Kidney tubule cell (primary cell): ENCODE results near the gene IGSF3.

Experiments used
- DNase-seq: peaks from one replicate; pipeline ENCODE4 v3.0.0-alpha.2; 2018; ENCODE audit warnings: low spot score

Gene IGSF3

DNA sequence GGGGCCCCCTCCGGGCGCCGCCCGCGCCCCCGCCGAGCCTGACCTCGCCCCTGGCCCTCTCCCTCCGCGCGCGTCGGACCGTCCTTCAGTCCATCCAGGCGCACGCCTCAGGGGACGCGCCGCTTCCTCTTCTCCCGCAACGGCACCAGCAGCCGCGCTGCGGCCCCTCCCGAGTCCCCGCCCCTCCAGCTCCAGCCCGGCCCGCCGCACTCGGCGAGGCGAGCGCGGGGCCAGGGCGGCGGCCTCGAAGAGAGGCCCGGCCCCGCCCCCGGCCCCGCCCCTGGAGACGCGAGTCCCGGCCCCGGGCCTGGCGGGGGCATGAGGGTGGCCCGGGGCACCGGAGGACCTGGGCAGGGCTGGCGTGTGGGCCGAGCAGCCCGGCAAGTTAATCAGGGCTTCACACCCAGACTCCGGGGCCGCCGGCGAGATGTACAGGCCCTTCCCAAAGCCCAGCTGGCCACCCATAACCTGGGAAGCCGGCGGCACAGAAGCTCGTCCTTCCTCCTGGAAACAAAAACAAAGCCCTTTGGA lies at the start of gene IGSF3:
TSS of gene IGSF3 (minus strand) at position 159 of the 531 bp plus-strand sequence. CDS start 1,407 bp downstream, outside the sequence.
- peak; percentile 79 for DNase-seq

GRCh38 chr1:116717318-116717717 lies 49.8 kb upstream of the IGSF3 start:
- DNase-seq = no peak

GRCh38 chr1:116716391-116716790 lies 48.9 kb upstream of the IGSF3 start:
- no peak for DNase-seq

GRCh38 chr1:116713474-116713873 lies 45.9 kb upstream of the IGSF3 start:
- no peak for DNase-seq

DNA sequence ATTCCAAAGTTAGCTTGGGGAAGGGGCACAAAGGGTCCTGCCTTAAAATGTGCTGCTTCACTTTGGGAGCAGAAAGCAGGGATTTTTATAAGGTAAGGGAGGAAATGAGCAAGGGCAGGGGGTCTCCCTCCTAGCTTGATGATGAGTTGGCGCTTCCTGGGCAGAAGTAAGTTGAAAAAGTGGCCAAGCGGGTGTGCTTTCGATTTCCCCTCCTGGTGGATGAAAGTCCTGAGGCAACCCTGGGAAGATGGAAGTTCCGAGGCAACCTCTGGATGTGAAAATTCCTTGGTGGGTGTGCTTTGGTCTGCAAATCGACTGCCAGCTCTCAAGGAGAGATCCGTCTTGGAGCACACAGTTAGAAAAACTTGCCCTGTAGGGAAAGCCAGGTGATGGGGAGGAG lies 45.0 kb upstream of the IGSF3 start:
- DNase-seq = no peak

GRCh38 chr1:116711263-116711840 lies 43.8 kb upstream of the IGSF3 start:
- peak; percentile 61 for DNase-seq

GRCh38 chr1:116710420-116711262 lies 43.1 kb upstream of the IGSF3 start:
- DNase-seq = peak; percentile 13

DNA sequence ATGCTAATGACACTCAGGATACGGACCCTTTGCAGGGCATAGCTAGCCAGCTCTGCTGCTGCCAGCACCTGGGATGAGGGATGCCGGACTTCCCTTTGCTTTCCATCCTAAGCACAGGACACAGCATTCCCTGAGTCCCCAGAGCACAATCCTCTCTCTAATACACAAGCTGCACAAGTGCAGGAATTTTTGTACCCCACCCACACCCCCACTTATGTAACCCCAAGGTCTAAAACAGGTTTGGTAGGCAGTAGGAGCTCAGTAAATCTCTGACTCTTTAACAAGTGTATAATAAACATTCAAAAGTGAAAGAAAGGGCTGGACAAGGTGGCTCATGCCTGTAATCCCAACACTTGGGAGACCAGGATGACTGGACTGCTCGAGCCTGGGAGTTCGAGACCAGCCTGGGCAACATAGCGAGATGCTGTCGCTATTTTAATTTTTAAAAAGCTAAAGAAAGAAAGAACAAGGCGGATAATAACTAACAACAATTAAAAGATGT lies 42.2 kb upstream of the IGSF3 start:
- DNase-seq = no peak

DNA sequence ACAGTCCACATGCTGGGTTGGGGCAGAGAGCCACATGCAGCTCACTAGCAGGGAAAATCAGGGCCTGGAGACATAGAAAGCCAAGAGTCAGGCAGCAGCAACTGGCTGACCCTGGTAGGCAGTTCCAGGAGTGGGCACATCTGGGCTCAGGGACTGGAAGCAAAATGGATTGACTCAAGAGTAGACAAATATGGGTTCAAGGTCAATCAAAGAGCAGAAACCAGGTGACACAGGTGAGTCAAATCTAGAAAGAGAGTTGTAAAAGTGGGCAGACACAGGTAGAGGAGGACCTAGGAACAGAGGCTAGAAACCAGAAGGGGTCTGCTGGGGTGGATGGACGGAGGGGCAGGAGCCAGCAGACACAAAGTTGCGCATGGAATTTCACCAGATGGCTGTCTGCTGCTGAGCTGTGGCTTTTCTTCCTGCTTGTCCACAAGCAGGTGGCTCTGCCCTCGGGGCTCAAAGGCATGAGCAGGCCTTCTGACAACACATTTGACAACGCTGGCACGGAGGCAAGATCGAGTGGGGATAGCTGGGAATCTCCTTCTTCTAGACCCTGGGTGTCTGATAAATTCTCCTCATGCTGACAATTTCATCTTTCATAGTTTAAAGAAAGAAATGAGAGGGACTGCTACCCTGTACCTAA lies 40.8 kb upstream of the IGSF3 start:
- no peak for DNase-seq

GRCh38 chr1:116706841-116707240 lies 39.3 kb upstream of the IGSF3 start:
- no peak for DNase-seq

DNA sequence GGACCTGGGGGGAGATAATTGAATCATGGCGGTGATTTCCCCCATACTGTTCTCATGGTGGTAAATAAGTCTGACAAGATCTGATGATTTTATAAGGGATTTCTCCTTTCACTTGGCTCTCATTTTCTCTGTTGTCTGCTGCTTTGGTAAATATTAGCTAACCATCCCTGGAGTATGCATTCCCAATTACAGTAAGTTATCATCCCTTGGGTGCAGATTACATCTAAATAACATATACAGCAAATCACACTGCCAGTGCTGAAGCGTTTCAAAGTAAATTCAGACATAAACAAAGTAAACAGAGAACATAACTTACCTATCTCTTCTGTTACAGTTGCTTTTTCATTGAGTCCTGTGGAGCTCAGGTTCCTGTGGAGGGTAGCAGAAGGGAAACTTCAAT lies 38.6 kb upstream of the IGSF3 start:
- no peak for DNase-seq

DNA sequence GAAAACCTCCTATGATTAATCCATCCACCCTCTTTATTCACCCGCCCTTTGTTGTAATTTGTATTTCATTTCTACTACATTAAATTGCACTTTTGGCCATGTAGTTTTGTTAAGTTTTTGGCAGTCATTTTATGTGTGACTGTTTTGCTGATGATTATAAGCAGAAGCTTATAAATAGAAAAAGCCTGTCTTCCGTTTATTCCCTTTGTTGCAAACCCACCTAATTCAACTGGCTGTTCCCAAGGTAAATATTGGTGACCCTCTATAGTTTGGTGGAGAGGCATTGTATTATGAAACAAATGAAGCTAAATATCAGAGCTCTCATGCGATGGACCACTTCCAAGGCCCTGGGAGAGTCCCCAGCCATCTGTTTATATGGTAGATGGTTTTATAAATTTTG lies 36.7 kb upstream of the IGSF3 start:
- no peak for DNase-seq

- DNase-seq = no peak
Observed at GRCh38 chr1:116699605-116700004, 32.1 kb upstream of the IGSF3 start.

DNA sequence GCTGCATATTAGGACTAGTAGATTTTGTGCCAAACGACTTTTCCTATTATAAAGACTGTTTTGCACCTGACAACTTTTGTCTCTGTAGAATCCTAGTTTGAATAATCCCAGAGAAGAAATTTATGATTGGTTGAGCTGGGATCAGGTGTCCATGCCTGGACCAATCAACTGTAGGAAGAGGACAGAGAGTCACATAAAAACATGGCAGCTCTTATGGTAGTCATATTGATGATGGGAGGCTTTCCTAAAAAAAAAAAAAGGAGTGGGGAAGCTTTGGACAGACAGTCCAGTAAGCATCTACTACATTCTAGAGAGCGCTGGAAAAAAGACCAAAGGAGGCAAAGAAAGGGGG lies 30.7 kb upstream of the IGSF3 start:
- DNase-seq = no peak

DNA sequence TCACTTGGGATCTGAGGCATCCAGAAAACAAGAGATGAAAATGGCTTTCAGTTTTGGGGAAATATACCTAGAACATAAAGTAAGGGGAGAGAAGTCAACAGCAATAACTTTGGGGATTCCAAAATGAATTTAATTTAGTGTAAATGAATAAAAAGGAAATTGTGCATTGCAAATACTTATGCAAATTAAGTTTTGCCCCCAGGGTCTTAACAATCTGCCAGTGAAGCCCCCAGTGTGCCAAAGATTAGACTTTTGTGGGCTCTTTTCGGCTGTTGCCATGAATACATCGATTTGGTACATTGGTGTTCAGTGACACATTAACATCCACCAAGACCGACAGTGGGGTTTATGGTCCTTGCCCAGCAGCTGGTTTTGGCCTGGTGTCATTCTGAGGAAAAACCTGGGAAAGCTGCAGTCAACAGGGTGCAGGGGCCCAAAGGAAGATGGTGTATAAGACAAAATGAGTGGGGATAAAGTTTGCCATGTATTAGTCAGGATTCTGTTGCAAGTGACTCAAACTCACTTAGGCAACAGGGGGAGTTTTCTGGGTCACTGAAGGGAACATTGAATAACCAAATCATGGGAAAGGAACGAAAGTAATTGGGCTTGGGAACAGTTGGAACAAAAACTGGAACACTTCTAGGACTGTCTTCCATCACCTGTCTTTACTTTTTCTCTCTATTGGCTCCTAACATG lies 30.2 kb upstream of the IGSF3 start:
- DNase-seq = peak; percentile 47

DNA sequence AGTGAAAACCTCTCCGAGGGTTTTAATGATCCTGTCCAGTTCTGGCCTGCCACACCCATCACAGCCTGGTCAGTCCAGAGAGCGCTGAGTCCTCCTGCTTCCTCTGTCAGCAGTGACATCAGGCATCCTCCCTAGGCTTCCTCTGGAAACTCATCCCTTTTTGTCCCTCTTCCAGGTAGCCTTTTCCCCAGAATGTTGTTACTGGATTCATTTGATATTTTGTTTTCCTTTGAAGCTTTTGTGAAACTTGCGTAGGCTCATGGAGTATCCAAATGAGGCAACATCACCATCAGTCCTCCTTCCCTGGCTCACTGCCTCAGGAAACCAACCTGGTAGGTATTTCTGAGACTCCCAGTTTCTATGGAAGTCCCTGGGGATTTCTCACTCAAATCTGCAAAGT lies 27.0 kb upstream of the IGSF3 start:
- no peak for DNase-seq

- peak; percentile 52 for DNase-seq
Observed at GRCh38 chr1:116693759-116694480, 26.4 kb upstream of the IGSF3 start.

DNA sequence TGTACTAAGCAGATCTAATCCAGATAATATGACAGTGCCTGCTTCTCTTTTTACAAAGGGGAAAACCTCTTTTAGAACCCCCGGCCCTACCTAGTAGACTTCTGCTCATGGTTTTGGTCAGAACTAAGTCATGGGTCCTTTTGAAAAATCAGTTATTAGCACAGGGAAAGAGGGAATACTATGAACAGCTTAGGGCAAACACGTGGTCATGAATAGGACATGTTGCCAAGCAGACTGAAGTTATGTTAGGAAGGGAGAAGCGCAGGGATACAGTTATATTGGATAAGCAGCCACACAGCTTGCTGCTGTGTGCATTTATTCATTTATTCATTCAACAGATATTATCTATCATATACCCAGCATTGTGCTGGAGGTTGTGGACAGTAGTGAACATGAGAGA lies 25.3 kb upstream of the IGSF3 start:
- no peak for DNase-seq

DNA sequence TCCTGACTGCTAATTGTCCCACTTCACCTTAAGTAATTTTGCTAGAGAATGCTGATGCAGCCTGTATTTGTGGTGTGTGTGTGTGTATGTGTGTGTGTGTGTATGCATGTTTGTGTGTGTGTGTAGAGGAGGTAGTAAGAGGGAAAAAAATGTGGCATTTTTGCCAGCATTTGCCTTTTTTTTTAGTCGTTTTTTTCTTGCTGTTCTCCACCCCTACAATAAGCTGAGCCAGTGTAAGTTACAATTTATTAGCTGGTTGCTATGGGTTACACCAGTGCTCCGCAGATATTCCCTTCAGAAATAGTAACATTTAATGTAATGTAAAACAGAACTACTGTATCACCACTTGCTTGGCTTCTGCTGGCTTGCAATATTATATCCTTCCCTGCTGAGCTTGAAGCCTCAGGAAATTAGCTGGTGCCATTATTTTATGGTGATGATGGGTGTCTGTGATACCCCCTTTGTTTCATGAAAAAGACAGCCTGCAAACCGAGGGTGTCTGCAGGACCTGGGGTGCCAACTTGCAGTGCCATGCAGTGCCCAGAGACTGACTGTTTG lies 23.4 kb upstream of the IGSF3 start:
- DNase-seq = no peak

DNA sequence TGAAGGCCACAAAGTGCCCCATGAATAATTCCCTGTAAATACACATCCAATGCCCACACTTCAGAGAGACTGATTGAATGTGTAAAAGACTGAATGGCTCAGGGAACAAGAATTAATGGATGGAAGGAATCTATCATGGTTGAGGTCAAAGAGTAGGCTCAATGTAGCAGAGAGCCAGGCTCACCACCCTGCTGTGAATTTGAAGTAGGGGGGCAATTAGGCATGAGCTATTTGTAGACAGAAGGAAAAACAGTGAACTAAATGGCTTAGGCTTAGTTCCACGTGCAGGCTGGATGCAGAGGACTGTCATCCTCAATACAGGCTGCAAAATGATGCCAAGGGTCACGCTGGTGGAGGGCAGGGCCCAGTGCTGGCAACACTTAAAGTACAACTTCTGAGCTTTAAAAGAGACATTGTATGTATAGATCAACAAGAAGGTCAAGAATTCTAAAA lies 22.9 kb upstream of the IGSF3 start:
- no peak for DNase-seq

GRCh38 chr1:116686723-116687352 lies 19.3 kb upstream of the IGSF3 start:
- peak; percentile 33 for DNase-seq
